ENCODE results near the gene C2CD4C. TPM values are rescaled to one million over a fixed set of nuclear protein-coding genes. Genes with fewer than 3 reads are reported as not detected.
"Not testable (repeated sequence)": the region's sequence is repeated elsewhere in the genome, so short reads cannot be mapped to it uniquely, and the experiment has no call there.

C2CD4C gene
- total RNA-seq, 4 donors from 2014 or later: 0.19 to 9.6 (median 1.8) TPM

GRCh38 chr19:366205-366783, 42.7 kb downstream of the C2CD4C start:
- DNase-seq (ENCODE audit: low spot score): no peak

GRCh38 chr19:364496-365287, 44.3 kb downstream of the C2CD4C start:
- no peak for TF ChIP-seq CTCF (IDR thresholded peaks at IDR 0.05)
- no peak for DNase-seq (ENCODE audit: low spot score)
- no peak for ATAC-seq (ENCODE audit: low FRiP score)

More at GRCh38 chr19:366205-366783, 42.7 kb downstream of the C2CD4C start:
- ATAC-seq (ENCODE audit: low FRiP score): no peak
- no peak for TF ChIP-seq CTCF (IDR thresholded peaks at IDR 0.05)

DNA sequence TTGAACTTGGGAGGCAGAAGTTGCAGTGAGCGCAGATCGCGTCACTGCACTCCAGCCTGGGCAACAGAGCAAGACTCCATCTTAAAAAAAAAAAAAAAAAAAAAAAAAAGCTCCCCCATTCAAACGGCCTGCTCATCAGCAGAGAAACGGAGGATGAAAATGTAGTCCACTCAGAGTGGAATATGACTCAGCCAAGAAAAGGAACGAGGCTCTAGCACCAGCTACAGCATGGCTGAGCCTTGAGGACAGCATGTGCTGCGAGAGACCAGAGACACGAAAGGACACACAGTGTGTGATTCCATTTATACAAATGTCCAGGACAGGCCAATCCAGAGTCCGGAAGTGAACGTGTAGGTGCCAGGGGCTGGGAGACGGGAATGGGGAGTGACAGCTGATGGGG, 46.3 kb downstream of the C2CD4C start:
- DNase-seq (ENCODE audit: low spot score) (no peak), ATAC-seq (ENCODE audit: low FRiP score) (no peak)
- TF ChIP-seq CTCF (IDR thresholded peaks at IDR 0.05): no peak

GRCh38 chr19:362154-362553, 46.8 kb downstream of the C2CD4C start:
- DNase-seq (ENCODE audit: low spot score): no peak

GRCh38 chr19:359653-359925, 49.4 kb downstream of the C2CD4C start:
- DNase-seq (ENCODE audit: low spot score) (no peak), ATAC-seq (ENCODE audit: low FRiP score) (no peak)
- TF ChIP-seq CTCF (IDR thresholded peaks at IDR 0.05): no peak

More at GRCh38 chr19:362154-362553, 46.8 kb downstream of the C2CD4C start:
- ATAC-seq (ENCODE audit: low FRiP score): no peak
- no peak for TF ChIP-seq CTCF (IDR thresholded peaks at IDR 0.05)

- not testable (repeated sequence) for ATAC-seq (ENCODE audit: low FRiP score); DNase-seq (ENCODE audit: low spot score)
Observed at GRCh38 chr19:355536-355935, 53.4 kb downstream of the C2CD4C start.

Small RNA genes lying within 50 kb of the gene (small RNA-seq; reads per million reads assigned to genes)
- not detected for gene RNA5SP462

Other genes with a start within 250 kb of the C2CD4C start
- 10 to 100 TPM in 2 of 4 donors, 1 to 10 TPM in 2; 1.6 to 13.7 (median 9.2) TPM for gene PLPP2, start 117.7 kb downstream of the C2CD4C start, total RNA-seq
- gene MIER2, start 64.4 kb downstream of the C2CD4C start, total RNA-seq: 10 to 100 TPM in 3 of 4 donors, 1 to 10 TPM in 1; 8.6 to 25.7 (median 16.6) TPM
- gene SHC2, start 51.9 kb upstream of the C2CD4C start, total RNA-seq: 10 to 100 TPM; 11.7 to 27.1 (median 18.8) TPM
- under 1 TPM in 1 of 4 donors, not detected in 3; 0.69 TPM for gene MADCAM1, start 87.3 kb upstream of the C2CD4C start, total RNA-seq
- 10 to 100 TPM; 45.5 to 61.2 (median 46.1) TPM for gene TPGS1, start 98.3 kb upstream of the C2CD4C start, total RNA-seq
- gene CDC34, start 122.6 kb upstream of the C2CD4C start, total RNA-seq: 10 to 100 TPM; 40.2 to 67.7 (median 55.5) TPM
- gene GZMM, start 134.9 kb upstream of the C2CD4C start, total RNA-seq: 1 to 10 TPM in 2 of 4 donors, not detected in 2; 1.1 to 3.7 TPM
- gene BSG, start 163.4 kb upstream of the C2CD4C start, total RNA-seq: 100 to 1,000 TPM; 331 to 521 (median 417) TPM
- gene HCN2, start 180.7 kb upstream of the C2CD4C start, total RNA-seq: under 1 TPM in 2 of 4 donors, not detected in 2; 0.13 to 0.56 TPM
- 10 to 100 TPM; 17.3 to 33.8 (median 30.1) TPM for gene POLRMT, start 224.4 kb upstream of the C2CD4C start, total RNA-seq
- gene FGF22, start 230.7 kb upstream of the C2CD4C start, total RNA-seq: under 1 TPM in 1 of 4 donors, not detected in 3; 0.38 TPM